ENCODE data around the gene MYBPC3.

Gene MYBPC3

GRCh38 chr11:47361419-47361818, 8.9 kb upstream of the MYBPC3 start:
- intact Hi-C loops (cut with DNase I): no loop called here
- no peak for DNase-seq

GRCh38 chr11:47360341-47360740, 7.8 kb upstream of the MYBPC3 start:
- no peak for DNase-seq
- intact Hi-C loops (cut with DNase I): no loop called here

GRCh38 chr11:47359586-47359985, 7.1 kb upstream of the MYBPC3 start:
- intact Hi-C loops (cut with DNase I): loop anchor here (5.0 kb wide), 1 partner anchor 182 kb away; the partner anchor contains the start of gene ARFGAP2
- DNase-seq: no peak

GRCh38 chr11:47359162-47359561, 6.7 kb upstream of the MYBPC3 start:
- intact Hi-C loops (cut with DNase I): loop anchor here (5.0 kb wide), 1 partner anchor 182 kb away; the partner anchor contains the start of gene ARFGAP2
- DNase-seq: no peak

GRCh38 chr11:47358731-47359051, 6.2 kb upstream of the MYBPC3 start:
- intact Hi-C loops (cut with DNase I): loop anchor here (5.0 kb wide), 1 partner anchor 181 kb away; the partner anchor contains the start of gene ARFGAP2
- no peak for DNase-seq

- intact Hi-C loops (cut with DNase I): loop anchor here (5.0 kb wide), 1 partner anchor 181 kb away; the partner anchor contains the start of gene ARFGAP2
- DNase-seq: no peak
Observed at GRCh38 chr11:47357985-47358730, 5.7 kb upstream of the MYBPC3 start.

- no peak for DNase-seq
- intact Hi-C loops (cut with DNase I): loop anchor here (5.0 kb wide), 1 partner anchor 180 kb away; the partner anchor contains the start of gene ARFGAP2
Observed at GRCh38 chr11:47356998-47357329, 4.5 kb upstream of the MYBPC3 start.

GRCh38 chr11:47356129-47356997, 3.9 kb upstream of the MYBPC3 start:
- intact Hi-C loops (cut with DNase I): loop anchor here (5.0 kb wide), 1 partner anchor 179 kb away; the partner anchor contains the start of gene ARFGAP2
- DNase-seq: no peak

- intact Hi-C loops (cut with DNase I): loop anchor here (5.0 kb wide), 1 partner anchor 178 kb away; the partner anchor contains the start of gene ARFGAP2
- peak; percentile 89 to 97 (median 94) for DNase-seq
Observed at GRCh38 chr11:47355283-47356128, 3.0 kb upstream of the MYBPC3 start.

- intact Hi-C loops (cut with DNase I): loop anchor here (5.0 kb wide), 1 partner anchor 178 kb away; the partner anchor contains the start of gene ARFGAP2
- peak in 3 of 42 donors; percentile 12 to 49 (median 23) for DNase-seq
Observed at GRCh38 chr11:47354913-47355282, 2.4 kb upstream of the MYBPC3 start.

GRCh38 chr11:47353978-47354774, 1.7 kb upstream of the MYBPC3 start:
- intact Hi-C loops (cut with DNase I): no loop called here
- no peak for DNase-seq

GRCh38 chr11:47351156-47352126, 1.1 kb downstream of the MYBPC3 start:
- DNase-seq: no peak
- intact Hi-C loops (cut with DNase I): no loop called here

- DNase-seq: no peak
- intact Hi-C loops (cut with DNase I): no loop called here
Observed at GRCh38 chr11:47350315-47350714, 2.2 kb downstream of the MYBPC3 start.

GRCh38 chr11:47349521-47350095, 2.9 kb downstream of the MYBPC3 start:
- DNase-seq: no peak
- intact Hi-C loops (cut with DNase I): no loop called here

- peak in 14 of 42 donors; percentile 10 to 59 (median 24) for DNase-seq
- intact Hi-C loops (cut with DNase I): no loop called here
Observed at GRCh38 chr11:47348859-47349258, 3.6 kb downstream of the MYBPC3 start.

GRCh38 chr11:47348131-47348802, 4.2 kb downstream of the MYBPC3 start:
- intact Hi-C loops (cut with DNase I): no loop called here
- DNase-seq: no peak

Data from head of caudate nucleus (tissue), 42 donors.